PFSK-1 (cell line): ENCODE data around the gene EHF.

Experiments
- FOXP2 ChIP-seq: optimal IDR thresholded peaks from 2 replicates; pipeline ENCODE3; 2011; ENCODE audit warnings: borderline replicate concordance, control low read depth, inconsistent platforms; ENCODE audit not compliant: insufficient read depth; ENCODE audit errors: extremely low read length, extremely low read depth
- POLR2AphosphoS5 ChIP-seq: IDR thresholded peaks from 2 replicates; pipeline ENCODE4 v1.6.1; 2012; ENCODE audit warnings: low read depth, mild to moderate bottlenecking, control low read depth, low read length, moderate library complexity
- SIN3A ChIP-seq: IDR thresholded peaks from 2 replicates; pipeline ENCODE4 v1.6.1; 2012; ENCODE audit warnings: mild to moderate bottlenecking, low read length, moderate library complexity, borderline replicate concordance; ENCODE audit not compliant: insufficient read depth
- TAF1 ChIP-seq: IDR thresholded peaks from 2 replicates; pipeline ENCODE4 v1.6.1; 2012; ENCODE audit warnings: low read length, control low read depth, borderline replicate concordance; ENCODE audit not compliant: insufficient read depth
- TF ChIP-seq, protein P1 (sequence below), 2 experiments: IDR thresholded peaks; 2 replicates each; pipeline versions ENCODE4 v1.6.1 to v1.8.0; 2011 to 2012; ENCODE audit warnings: low read depth in 2 of 2, low read length in 2 of 2, control low read depth in 1 of 2, inconsistent platforms in 1 of 2, mild to moderate bottlenecking in 1 of 2, moderate library complexity in 1 of 2; ENCODE audit not compliant: insufficient read depth in 1 of 2

EHF gene

DNA sequence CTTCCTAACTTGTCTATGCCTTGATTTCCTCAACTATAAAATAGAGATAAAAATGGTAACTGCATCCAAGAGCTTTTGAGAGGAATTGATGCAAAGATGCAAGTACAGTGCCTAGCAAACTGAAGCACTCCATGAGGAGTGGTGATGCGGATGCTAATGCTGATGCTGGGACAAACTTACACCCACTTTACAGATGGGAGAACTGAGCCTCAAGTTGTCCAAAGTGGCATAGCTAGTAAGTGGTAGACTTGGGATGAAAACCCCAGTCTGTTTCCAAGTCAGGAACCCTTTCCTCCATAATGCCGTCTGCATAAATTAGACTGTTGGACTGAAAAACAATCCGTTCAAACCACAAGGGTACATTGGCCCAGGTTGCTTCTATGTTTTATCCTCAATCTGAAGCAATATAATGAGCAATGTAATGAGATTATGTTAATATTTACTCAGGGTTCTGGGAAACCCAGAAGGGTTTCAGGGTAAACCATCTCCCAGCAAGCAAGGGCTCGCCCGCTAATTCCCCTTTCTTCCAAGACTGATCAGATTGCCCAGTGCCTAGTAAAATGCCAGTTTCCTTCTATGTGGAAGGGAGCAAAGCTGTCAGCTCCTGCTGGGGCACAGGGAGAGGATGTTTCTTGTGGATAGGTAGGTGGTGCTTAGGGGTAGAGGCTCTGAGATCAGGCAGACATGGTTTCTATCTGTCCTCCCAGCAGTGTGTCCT, 10.4 kb upstream of the EHF start:
- TF ChIP-seq TAF1 (no peak), FOXP2 (no peak), SIN3A (no peak), POLR2AphosphoS5 (no peak)
- TF ChIP-seq, protein P1, sequence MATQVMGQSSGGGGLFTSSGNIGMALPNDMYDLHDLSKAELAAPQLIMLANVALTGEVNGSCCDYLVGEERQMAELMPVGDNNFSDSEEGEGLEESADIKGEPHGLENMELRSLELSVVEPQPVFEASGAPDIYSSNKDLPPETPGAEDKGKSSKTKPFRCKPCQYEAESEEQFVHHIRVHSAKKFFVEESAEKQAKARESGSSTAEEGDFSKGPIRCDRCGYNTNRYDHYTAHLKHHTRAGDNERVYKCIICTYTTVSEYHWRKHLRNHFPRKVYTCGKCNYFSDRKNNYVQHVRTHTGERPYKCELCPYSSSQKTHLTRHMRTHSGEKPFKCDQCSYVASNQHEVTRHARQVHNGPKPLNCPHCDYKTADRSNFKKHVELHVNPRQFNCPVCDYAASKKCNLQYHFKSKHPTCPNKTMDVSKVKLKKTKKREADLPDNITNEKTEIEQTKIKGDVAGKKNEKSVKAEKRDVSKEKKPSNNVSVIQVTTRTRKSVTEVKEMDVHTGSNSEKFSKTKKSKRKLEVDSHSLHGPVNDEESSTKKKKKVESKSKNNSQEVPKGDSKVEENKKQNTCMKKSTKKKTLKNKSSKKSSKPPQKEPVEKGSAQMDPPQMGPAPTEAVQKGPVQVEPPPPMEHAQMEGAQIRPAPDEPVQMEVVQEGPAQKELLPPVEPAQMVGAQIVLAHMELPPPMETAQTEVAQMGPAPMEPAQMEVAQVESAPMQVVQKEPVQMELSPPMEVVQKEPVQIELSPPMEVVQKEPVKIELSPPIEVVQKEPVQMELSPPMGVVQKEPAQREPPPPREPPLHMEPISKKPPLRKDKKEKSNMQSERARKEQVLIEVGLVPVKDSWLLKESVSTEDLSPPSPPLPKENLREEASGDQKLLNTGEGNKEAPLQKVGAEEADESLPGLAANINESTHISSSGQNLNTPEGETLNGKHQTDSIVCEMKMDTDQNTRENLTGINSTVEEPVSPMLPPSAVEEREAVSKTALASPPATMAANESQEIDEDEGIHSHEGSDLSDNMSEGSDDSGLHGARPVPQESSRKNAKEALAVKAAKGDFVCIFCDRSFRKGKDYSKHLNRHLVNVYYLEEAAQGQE (IDR thresholded peaks at IDR 0.05; ENCODE audit: insufficient read depth in 1 of 2, low read depth in 2 of 2, low read length in 2 of 2), result no peak

DNA sequence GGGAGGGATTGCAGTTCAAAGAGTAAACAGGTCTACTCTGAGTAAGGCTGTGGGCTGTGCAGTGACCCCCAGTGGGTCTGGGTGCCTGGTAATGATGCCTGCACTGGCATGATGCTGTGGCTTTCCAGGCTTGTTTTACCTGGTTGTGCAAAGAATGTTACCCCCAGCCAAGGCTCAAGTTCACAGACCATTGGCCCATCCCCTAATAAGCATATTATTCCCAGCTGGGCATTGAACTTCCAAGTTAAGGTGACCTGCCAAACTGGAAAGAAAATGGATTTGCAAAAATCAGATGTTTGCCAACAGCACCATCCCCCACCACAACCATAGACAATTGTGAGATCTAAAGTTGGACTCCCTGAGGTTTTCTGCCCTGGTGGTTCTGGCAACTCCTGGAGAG, 7.9 kb upstream of the EHF start:
- TF ChIP-seq FOXP2 (no peak), TAF1 (no peak), POLR2AphosphoS5 (no peak), SIN3A (no peak)
- TF ChIP-seq, protein P1 (IDR thresholded peaks at IDR 0.05; ENCODE audit: insufficient read depth in 1 of 2, low read depth in 2 of 2, low read length in 2 of 2), result no peak

DNA sequence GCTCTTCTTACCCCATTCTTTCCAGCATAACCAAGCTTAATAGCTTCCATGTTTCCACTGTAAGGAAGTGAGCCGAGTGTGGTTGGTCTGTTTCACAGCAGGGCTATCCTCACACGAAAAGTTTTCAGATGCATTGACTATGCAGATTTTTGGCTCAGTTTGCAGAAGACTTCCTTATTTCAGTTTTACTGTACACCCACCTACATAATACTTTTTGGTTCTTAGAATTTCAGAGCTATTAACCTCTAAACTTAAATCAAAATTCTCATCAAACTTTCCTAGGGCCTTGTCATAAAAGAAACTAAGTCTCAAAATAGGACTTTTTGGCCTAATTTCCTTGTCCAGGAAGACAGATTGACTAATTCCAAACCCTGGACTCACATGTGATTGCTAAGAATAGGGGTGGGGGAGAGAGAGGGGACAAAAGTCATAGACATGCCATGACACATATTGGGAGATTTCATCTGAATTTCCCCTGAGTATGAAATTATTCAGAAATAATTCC, 7.3 kb upstream of the EHF start:
- TF ChIP-seq FOXP2, result no peak
- no peak for TF ChIP-seq POLR2AphosphoS5
- TF ChIP-seq TAF1, result no peak
- TF ChIP-seq, protein P1 (IDR thresholded peaks at IDR 0.05; ENCODE audit: insufficient read depth in 1 of 2, low read depth in 2 of 2, low read length in 2 of 2), result no peak
- no peak for TF ChIP-seq SIN3A

DNA sequence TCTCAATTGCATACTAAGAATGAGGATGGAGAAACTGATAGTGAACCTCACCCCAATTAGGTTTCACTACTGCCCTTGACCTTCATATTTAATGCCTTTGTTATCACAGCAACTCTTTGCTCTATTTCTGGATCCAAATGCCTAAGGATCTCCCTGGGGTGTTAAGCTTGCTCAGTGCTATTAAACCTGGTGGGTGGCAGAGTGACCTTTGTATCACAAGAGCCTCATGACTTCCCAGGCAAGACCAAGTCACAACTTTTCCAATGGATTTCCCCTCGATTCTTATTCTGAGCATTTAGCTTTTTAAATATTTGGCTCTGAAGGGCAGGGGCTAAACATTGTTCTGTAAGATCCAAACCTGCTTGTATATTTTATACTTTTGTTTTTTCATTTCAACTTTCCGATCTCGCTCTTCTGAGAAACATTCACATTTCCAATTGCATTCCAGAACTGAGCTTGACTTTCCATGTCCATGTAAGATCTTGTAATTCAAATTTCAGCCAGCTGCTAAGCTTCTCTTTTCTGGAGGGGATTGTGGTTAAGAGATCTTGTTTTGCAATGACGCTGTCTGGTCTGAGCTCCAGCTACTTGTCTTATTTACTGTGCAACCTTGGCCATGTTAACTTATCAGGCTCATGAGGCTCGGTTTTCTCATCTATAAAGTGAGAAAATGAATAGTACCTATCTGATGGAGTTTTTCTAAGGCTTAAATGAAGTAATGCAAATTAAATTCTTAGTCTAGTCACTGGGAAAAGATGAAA, 6.4 kb upstream of the EHF start:
- TF ChIP-seq SIN3A (no peak), POLR2AphosphoS5 (no peak), TAF1 (no peak), FOXP2 (no peak)
- TF ChIP-seq, protein P1 (IDR thresholded peaks at IDR 0.05; ENCODE audit: insufficient read depth in 1 of 2, low read depth in 2 of 2, low read length in 2 of 2), result no peak
